ENCODE results near the gene COL18A1. TPM values are rescaled to one million over a fixed set of nuclear protein-coding genes. Genes with fewer than 3 reads are reported as not detected.

COL18A1 gene
- polyA plus RNA-seq, 3 donors = 0.80 to 4.1 (median 1.1) TPM

DNA sequence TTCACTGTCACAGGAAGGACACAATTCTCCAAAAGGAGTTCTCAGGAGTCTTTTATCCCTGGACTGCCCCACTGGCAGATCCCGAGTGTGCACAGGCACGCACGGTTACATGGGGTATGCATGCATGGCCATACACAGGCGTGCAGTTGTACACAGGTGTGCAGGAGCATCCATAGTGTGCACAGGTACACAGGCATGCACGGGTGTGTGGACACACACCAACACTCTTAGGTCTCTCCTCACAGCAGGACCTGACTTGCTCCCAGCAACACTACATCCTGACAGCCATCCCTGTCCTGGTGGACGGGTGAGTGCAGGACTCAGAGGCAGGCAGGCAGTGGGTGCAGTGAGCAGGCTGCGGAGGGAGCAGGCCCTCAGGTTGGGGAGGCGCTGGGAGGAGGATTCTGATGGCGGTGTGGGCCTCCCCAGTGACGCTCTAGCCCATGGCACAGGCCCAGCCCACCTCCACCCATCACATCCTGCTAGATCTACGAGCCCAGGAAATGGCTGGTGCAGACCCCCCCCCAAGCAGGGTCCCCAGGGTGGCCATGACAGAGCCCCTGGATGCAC, 108.9 kb downstream of the COL18A1 start:
- Mint-ChIP-seq H3K9me3 (peaks cover 0 to 11% (median 5%) of the 10 kb centered on the region in 7 donors), H3K27ac (no peak overlapping the region), H3K4me1 (peaks cover 22% of the 10 kb centered on the region), H3K4me3 (no peak overlapping the region), H3K27me3 (ENCODE audit: low read depth in 3 of 3) (peaks cover 0 to under 1% (median 0%) of the 10 kb centered on the region in 3 donors), H3K36me3 (peaks cover 38 to 64% of the 10 kb centered on the region in 2 donors)
- Histone ChIP-seq H3K27me3 (ENCODE audit: control insufficient read depth in 2 of 2, insufficient read depth in 2 of 2, low read length in 2 of 2) (no peaks in the 10 kb centered on the region), H2AFZ (ENCODE audit: insufficient read depth, low read depth, low read length, poor library complexity, severe bottlenecking) (no peak overlapping the region), H3K4me3 (replicated peaks in 1 of 3; ENCODE audit: low read depth in 2 of 3, low read length in 3 of 3) (no peak overlapping the region), H3K9ac (ENCODE audit: insufficient read depth, low read length, poor library complexity, severe bottlenecking) (no peak overlapping the region), H4K20me1 (ENCODE audit: insufficient read depth, low read length) (no peaks in the 10 kb centered on the region), H3K4me1 (ENCODE audit: control insufficient read depth in 1 of 2, insufficient read depth in 2 of 2, low read length in 2 of 2) (peaks cover 20 to 28% of the 10 kb centered on the region in 2 donors), H3K79me2 (ENCODE audit: insufficient read depth, low read length) (peaks cover 6% of the 10 kb centered on the region), H3K27ac (ENCODE audit: low read depth in 1 of 2, low read length in 2 of 2) (no peak overlapping the region), H3K4me2 (replicated peaks; ENCODE audit: extremely low read depth, low read length, poor library complexity, severe bottlenecking) (no peak overlapping the region), H3K9me3 (replicated peaks in 1 of 2; ENCODE audit: control insufficient read depth in 1 of 2, insufficient read depth in 1 of 2, low read length in 2 of 2) (no peaks in the 10 kb centered on the region), H3K36me3 (replicated peaks in 1 of 2; ENCODE audit: control insufficient read depth in 1 of 2, insufficient read depth in 2 of 2, low read length in 2 of 2) (peaks cover 42 to 55% of the 10 kb centered on the region in 2 donors)
- TF ChIP-seq, protein P1, sequence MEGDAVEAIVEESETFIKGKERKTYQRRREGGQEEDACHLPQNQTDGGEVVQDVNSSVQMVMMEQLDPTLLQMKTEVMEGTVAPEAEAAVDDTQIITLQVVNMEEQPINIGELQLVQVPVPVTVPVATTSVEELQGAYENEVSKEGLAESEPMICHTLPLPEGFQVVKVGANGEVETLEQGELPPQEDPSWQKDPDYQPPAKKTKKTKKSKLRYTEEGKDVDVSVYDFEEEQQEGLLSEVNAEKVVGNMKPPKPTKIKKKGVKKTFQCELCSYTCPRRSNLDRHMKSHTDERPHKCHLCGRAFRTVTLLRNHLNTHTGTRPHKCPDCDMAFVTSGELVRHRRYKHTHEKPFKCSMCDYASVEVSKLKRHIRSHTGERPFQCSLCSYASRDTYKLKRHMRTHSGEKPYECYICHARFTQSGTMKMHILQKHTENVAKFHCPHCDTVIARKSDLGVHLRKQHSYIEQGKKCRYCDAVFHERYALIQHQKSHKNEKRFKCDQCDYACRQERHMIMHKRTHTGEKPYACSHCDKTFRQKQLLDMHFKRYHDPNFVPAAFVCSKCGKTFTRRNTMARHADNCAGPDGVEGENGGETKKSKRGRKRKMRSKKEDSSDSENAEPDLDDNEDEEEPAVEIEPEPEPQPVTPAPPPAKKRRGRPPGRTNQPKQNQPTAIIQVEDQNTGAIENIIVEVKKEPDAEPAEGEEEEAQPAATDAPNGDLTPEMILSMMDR (IDR thresholded peaks at IDR 0.05) = no peak
- WGBS (ENCODE audit: insufficient coverage) = 88% methylated on average over 9 of the region's 11 CpGs
- DNase-seq = no peak
- intact Hi-C loops (cut with micrococcal nuclease) = no loop called here

DNA sequence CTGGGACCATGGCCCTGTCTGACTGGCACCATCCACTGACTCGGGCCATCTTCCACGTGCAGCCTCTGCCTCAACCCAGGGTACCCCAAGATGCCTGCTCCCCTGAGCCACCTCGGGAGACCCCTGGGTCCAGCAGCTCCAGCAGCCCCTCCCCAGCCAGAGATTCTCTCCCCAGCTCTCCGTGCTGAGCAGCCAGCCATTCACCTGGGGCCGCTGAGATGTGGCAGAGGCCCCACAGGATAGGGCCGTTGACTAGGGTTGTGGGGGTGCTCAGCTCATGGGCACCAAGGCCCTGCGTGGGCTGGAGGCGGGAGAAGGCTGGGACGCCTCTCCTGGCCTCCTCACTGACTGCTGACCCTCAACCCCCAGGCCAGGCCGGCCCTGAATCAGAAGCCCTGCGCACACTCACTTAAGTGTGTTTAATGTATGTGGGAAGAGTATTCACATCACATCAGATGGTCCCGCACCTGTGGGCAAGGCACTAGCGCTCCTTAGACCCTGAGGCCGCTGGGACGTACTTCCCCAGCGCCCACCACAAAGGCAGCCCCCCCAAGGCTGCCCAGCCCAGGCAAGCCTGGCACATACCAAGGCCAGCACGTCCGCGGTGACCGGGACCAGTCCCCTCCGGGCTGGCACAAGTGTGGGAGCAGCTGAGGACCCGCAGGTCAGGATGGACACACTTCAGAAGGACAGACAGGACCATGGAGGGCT, 109.5 kb downstream of the COL18A1 start:
- WGBS (ENCODE audit: insufficient coverage) = 96% methylated on average over 9 of the region's 22 CpGs
- Histone ChIP-seq H2AFZ (ENCODE audit: insufficient read depth, low read depth, low read length, poor library complexity, severe bottlenecking) (no peak overlapping the region), H3K4me1 (ENCODE audit: control insufficient read depth in 1 of 2, insufficient read depth in 2 of 2, low read length in 2 of 2) (peaks cover 21 to 34% of the 10 kb centered on the region in 2 donors), H3K36me3 (replicated peaks in 1 of 2; ENCODE audit: control insufficient read depth in 1 of 2, insufficient read depth in 2 of 2, low read length in 2 of 2) (peaks cover 42 to 56% of the 10 kb centered on the region in 2 donors), H3K27ac (ENCODE audit: low read depth in 1 of 2, low read length in 2 of 2) (no peak overlapping the region), H3K4me2 (replicated peaks; ENCODE audit: extremely low read depth, low read length, poor library complexity, severe bottlenecking) (no peak overlapping the region), H3K79me2 (ENCODE audit: insufficient read depth, low read length) (peaks cover 11% of the 10 kb centered on the region), H3K27me3 (ENCODE audit: control insufficient read depth in 2 of 2, insufficient read depth in 2 of 2, low read length in 2 of 2) (no peaks in the 10 kb centered on the region), H4K20me1 (ENCODE audit: insufficient read depth, low read length) (no peaks in the 10 kb centered on the region), H3K9me3 (replicated peaks in 1 of 2; ENCODE audit: control insufficient read depth in 1 of 2, insufficient read depth in 1 of 2, low read length in 2 of 2) (peaks cover 0 to 4% of the 10 kb centered on the region in 2 donors), H3K4me3 (replicated peaks in 1 of 3; ENCODE audit: low read depth in 2 of 3, low read length in 3 of 3) (no peak overlapping the region), H3K9ac (ENCODE audit: insufficient read depth, low read length, poor library complexity, severe bottlenecking) (no peak overlapping the region)
- intact Hi-C loops (cut with micrococcal nuclease) = no loop called here
- Mint-ChIP-seq H3K27ac (peak overlapping the region in 1 of 7 donors; percentile 31), H3K9me3 (peaks cover 5 to 17% (median 10%) of the 10 kb centered on the region in 7 donors), H3K4me1 (peaks cover 24% of the 10 kb centered on the region), H3K27me3 (ENCODE audit: low read depth in 3 of 3) (no peaks in the 10 kb centered on the region), H3K4me3 (no peak overlapping the region), H3K36me3 (peaks cover 39 to 70% of the 10 kb centered on the region in 2 donors)
- TF ChIP-seq, protein P1 (IDR thresholded peaks at IDR 0.05) = no peak
- DNase-seq = no peak

Data from CD14-positive monocyte (primary cell).